Skeletal muscle cell (primary cell): ENCODE results near the gene GNG4.
"Not testable (repeated sequence)": the region's sequence is repeated elsewhere in the genome, so short reads cannot be mapped to it uniquely, and the experiment has no call there.

Source experiments
- DNase-seq: peaks from one replicate; pipeline ENCODE4 v3.0.0-alpha.2; 2010; ENCODE audit warnings: low read depth
- H3K4me3 ChIP-seq: 2 replicates; pipeline ENCODE4 v1.5.1; 2011; ENCODE audit warnings: low read depth, mild to moderate bottlenecking, control low read depth, low read length, moderate library complexity

The GNG4 gene

GRCh38 chr1:235651170-235651806 lies 1.7 kb upstream of the GNG4 start:
- no peak overlapping the region for H3K4me3 ChIP-seq
- DNase-seq = no peak

GRCh38 chr1:235650341-235651169 lies 971 bp upstream of the GNG4 start:
- peak overlapping the region; percentile 43 for H3K4me3 ChIP-seq
- DNase-seq = no peak

GRCh38 chr1:235648954-235649367 lies 623 bp downstream of the GNG4 start:
- peak overlapping the region; percentile 47 for H3K4me3 ChIP-seq
- DNase-seq = no peak

GRCh38 chr1:235648407-235648907 lies 1.1 kb downstream of the GNG4 start:
- H3K4me3 ChIP-seq = peak overlapping the region; percentile 47
- no peak for DNase-seq

GRCh38 chr1:235647537-235647936 lies 2.0 kb downstream of the GNG4 start:
- not testable (repeated sequence) for DNase-seq, H3K4me3 ChIP-seq

- H3K4me3 ChIP-seq = no peak overlapping the region
- no peak for DNase-seq
Measured at GRCh38 chr1:235646463-235646862, 3.1 kb downstream of the GNG4 start.

GRCh38 chr1:235644693-235645305 lies 4.8 kb downstream of the GNG4 start:
- no peak for DNase-seq
- H3K4me3 ChIP-seq = no peak overlapping the region

- no peak for DNase-seq
- no peak overlapping the region for H3K4me3 ChIP-seq
Measured at GRCh38 chr1:235643837-235644692, 5.5 kb downstream of the GNG4 start.

GRCh38 chr1:235642943-235643371 lies 6.6 kb downstream of the GNG4 start:
- no peak overlapping the region for H3K4me3 ChIP-seq
- DNase-seq = no peak

- H3K4me3 ChIP-seq = no peak overlapping the region
- DNase-seq = no peak
Measured at GRCh38 chr1:235642011-235642942, 7.3 kb downstream of the GNG4 start.

GRCh38 chr1:235640580-235640979 lies 9.0 kb downstream of the GNG4 start:
- no peak for DNase-seq
- no peak overlapping the region for H3K4me3 ChIP-seq

GRCh38 chr1:235639226-235640205 lies 10.1 kb downstream of the GNG4 start:
- H3K4me3 ChIP-seq = no peak overlapping the region
- DNase-seq = no peak

GRCh38 chr1:235638612-235639011 lies 11.0 kb downstream of the GNG4 start:
- DNase-seq, H3K4me3 ChIP-seq: not testable (repeated sequence)

- no peak for DNase-seq
- H3K4me3 ChIP-seq = no peak overlapping the region
Measured at GRCh38 chr1:235637756-235638534, 11.6 kb downstream of the GNG4 start.

- no peak overlapping the region for H3K4me3 ChIP-seq
- no peak for DNase-seq
Measured at GRCh38 chr1:235635938-235636662, 13.5 kb downstream of the GNG4 start.
